HepG2 (cell line): ENCODE results near the gene ATRIP. TPM values are rescaled to one million over a fixed set of nuclear protein-coding genes. Genes with fewer than 3 reads are reported as not detected.

Experiments used
- CREM ChIP-seq, 2 experiments: sonication (generic) in 1 of 2; formaldehyde crosslinking in 1 of 2; IDR thresholded peaks; 2 replicates each; pipeline versions ENCODE4 v1.4.0 to v1.6.1; 2016 to 2020; ENCODE audit warnings: antibody characterized with exemption in 1 of 2, mild to moderate bottlenecking in 1 of 2, missing genetic modification reagents in 1 of 2
- FOXC1 ChIP-seq: sonication (generic); formaldehyde crosslinking; IDR thresholded peaks from 2 replicates; pipeline ENCODE4 v1.8.0; 2022; ENCODE audit warnings: mild to moderate bottlenecking, missing genetic modification reagents, borderline replicate concordance
- KAT2B ChIP-seq: fragments of 150-350 bp; IDR thresholded peaks from 2 replicates; pipeline ENCODE4 v1.6.1; 2014; ENCODE audit warnings: low read depth, low read length, borderline replicate concordance
- KDM2A ChIP-seq: sonication (generic); formaldehyde crosslinking; IDR thresholded peaks from 2 replicates; pipeline ENCODE4 v1.4.0; 2020; ENCODE audit warnings: low read depth, missing genetic modification reagents, borderline replicate concordance
- MEF2D ChIP-seq: sonication (generic); formaldehyde crosslinking; IDR thresholded peaks from 2 replicates; pipeline ENCODE4 v1.5.1; 2020; ENCODE audit warnings: mild to moderate bottlenecking, missing genetic modification reagents
- MIER3 ChIP-seq: IDR thresholded peaks from 2 replicates; pipeline ENCODE4 v1.6.1; 2016; ENCODE audit warnings: missing compliant biosample characterization, borderline replicate concordance
- MYC ChIP-seq: sonication (generic); formaldehyde crosslinking; IDR thresholded peaks from 2 replicates; pipeline ENCODE4 v1.9.0; 2021; ENCODE audit warnings: missing genetic modification reagents, borderline replicate concordance
- NR2F6 ChIP-seq, 2 experiments: IDR thresholded peaks; 2 replicates each; pipeline ENCODE4 v1.6.1; 2016; ENCODE audit warnings: antibody characterized with exemption in 1 of 2, mild to moderate bottlenecking in 1 of 2
- TCF12 ChIP-seq, 2 experiments: fragments of 450-650 bp in 1 of 2; sonication (generic) in 1 of 2; formaldehyde crosslinking in 1 of 2; IDR thresholded peaks; 2 replicates each; pipeline versions ENCODE4 v1.6.1 to v1.8.0; 2017 to 2022; ENCODE audit warnings: antibody characterized with exemption in 1 of 2, mild to moderate bottlenecking in 1 of 2, missing genetic modification reagents in 1 of 2, moderate library complexity in 1 of 2
- ZFYVE20 ChIP-seq: sonication (generic); formaldehyde crosslinking; IDR thresholded peaks from 2 replicates; pipeline ENCODE4 v1.8.0; 2023; ENCODE audit warnings: low read depth, mild to moderate bottlenecking, moderate library complexity, missing genetic modification reagents, borderline replicate concordance
- ZNF414 ChIP-seq: sonication (generic); formaldehyde crosslinking; IDR thresholded peaks from 2 replicates; pipeline ENCODE4 v1.5.0; 2020; ENCODE audit warnings: missing genetic modification reagents
- ZNF468 ChIP-seq: sonication (generic); formaldehyde crosslinking; IDR thresholded peaks from 2 replicates; pipeline ENCODE4 v1.8.0; 2022; ENCODE audit warnings: mild to moderate bottlenecking, moderate library complexity, missing genetic modification reagents
- ZNF773 ChIP-seq: sonication (generic); formaldehyde crosslinking; IDR thresholded peaks from 2 replicates; pipeline ENCODE4 v1.4.0; 2020; ENCODE audit warnings: missing genetic modification reagents, borderline replicate concordance
- polyA plus RNA-seq, 8 experiments: library from polyadenylated mRNA; depleted of rRNA in 3 of 8; stranded (reverse) in 7 of 8; unstranded in 1 of 8; fragments of >200 nt; fragmentation: Illumina TruSeq in 4 of 8; extraction: Trizol in 4 of 8; gene quantifications; 2 replicates each; pipeline versions ENCODE4 v1.2.1 to v1.2.3, GENCODE V29; 2011 to 2016; ENCODE audit warnings: low read depth in 4 of 8, missing spikeins in 1 of 8, mixed read lengths in 1 of 8; ENCODE audit not compliant: insufficient read depth in 1 of 8
- total RNA-seq, 5 experiments: library from RNA; depleted of rRNA; stranded (reverse); fragments of >200 nt; fragmentation: Illumina TruSeq; extraction: Trizol; gene quantifications; 2 replicates each; pipeline ENCODE4 v1.2.3, GENCODE V29; 2016; ENCODE audit warnings: low read depth in 1 of 5
- TF ChIP-seq, protein P1 (sequence below): fragments of 450-650 bp; IDR thresholded peaks from 2 replicates; pipeline ENCODE4 v1.6.1; 2017; ENCODE audit warnings: mild to moderate bottlenecking
- TF ChIP-seq, protein P2 (sequence below): sonication (generic); formaldehyde crosslinking; IDR thresholded peaks from 2 replicates; pipeline ENCODE4 v1.4.0; 2020; ENCODE audit warnings: low read depth, mild to moderate bottlenecking, missing genetic modification reagents
- TF ChIP-seq, protein P3 (sequence below): sonication (generic); formaldehyde crosslinking; IDR thresholded peaks from 2 replicates; pipeline ENCODE4 v1.5.0; 2020; ENCODE audit warnings: missing genetic modification reagents

ATRIP gene
- total and polyA plus RNA-seq, 2 of the 13 experiments (the other 11 are each of a cell fraction or from before 2014, with no cell fraction given): 5.1 to 12.5 TPM

DNA sequence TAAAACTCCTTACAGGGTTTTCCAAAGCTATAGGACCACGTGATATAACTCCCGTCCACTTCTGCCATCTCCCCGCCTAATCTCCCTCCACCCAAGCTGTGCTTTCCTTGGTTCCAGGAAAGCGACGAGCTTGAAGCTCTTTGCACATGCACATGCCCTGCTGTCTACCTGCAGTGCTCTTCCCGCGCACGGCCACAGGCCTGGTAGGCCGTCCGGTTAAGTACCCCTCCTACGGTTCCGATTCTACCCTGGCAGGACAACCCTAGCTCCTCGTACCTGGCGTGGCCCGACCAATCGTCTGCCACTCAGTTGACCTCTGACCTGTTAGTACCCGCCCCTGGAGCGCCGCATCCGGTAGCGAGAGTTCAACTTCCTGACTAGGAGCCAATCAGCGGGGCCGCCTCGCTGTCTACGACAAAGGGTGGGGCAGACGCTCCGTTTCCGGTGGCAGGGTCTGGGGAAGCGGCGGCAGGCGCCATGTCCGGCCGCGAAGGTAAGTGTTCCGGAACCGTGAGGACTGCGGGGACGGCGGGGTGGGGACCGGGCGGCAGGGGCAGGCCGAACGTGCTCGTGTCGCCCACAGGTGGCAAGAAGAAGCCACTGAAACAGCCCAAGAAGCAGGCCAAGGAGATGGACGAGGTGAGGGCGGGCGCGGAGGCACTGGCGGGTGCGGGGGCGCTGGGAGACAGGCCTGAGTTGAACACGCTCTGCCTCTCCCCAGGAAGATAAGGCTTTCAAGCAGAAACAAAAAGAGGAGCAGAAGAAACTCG is 6.5 kb upstream of the ATRIP start, which contains the start of the genes CCDC51 and TMA7 (continued):
- no peak for TF ChIP-seq TCF12 (IDR thresholded peaks at IDR 0.05)
- peak; percentile 81 for TF ChIP-seq TCF12 (CRISPR knock-in tag; IDR thresholded peaks at IDR 0.05)
- TF ChIP-seq MYC: peak; percentile 76; the same call in 1 of the 2 replicates
- peak; percentile 63; the same call in 1 of the 2 replicates for TF ChIP-seq ZNF773
- no peak for TF ChIP-seq ZNF468 (CRISPR knock-in tag)
- TF ChIP-seq, protein P1, sequence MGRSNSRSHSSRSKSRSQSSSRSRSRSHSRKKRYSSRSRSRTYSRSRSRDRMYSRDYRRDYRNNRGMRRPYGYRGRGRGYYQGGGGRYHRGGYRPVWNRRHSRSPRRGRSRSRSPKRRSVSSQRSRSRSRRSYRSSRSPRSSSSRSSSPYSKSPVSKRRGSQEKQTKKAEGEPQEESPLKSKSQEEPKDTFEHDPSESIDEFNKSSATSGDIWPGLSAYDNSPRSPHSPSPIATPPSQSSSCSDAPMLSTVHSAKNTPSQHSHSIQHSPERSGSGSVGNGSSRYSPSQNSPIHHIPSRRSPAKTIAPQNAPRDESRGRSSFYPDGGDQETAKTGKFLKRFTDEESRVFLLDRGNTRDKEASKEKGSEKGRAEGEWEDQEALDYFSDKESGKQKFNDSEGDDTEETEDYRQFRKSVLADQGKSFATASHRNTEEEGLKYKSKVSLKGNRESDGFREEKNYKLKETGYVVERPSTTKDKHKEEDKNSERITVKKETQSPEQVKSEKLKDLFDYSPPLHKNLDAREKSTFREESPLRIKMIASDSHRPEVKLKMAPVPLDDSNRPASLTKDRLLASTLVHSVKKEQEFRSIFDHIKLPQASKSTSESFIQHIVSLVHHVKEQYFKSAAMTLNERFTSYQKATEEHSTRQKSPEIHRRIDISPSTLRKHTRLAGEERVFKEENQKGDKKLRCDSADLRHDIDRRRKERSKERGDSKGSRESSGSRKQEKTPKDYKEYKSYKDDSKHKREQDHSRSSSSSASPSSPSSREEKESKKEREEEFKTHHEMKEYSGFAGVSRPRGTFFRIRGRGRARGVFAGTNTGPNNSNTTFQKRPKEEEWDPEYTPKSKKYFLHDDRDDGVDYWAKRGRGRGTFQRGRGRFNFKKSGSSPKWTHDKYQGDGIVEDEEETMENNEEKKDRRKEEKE: no peak
- peak; percentile 93 for TF ChIP-seq CREM (IDR thresholded peaks at IDR 0.05)
- peak; percentile 33; the same call in 1 of the 2 replicates for TF ChIP-seq CREM (CRISPR knock-in tag; IDR thresholded peaks at IDR 0.05)
- TF ChIP-seq, protein P2, sequence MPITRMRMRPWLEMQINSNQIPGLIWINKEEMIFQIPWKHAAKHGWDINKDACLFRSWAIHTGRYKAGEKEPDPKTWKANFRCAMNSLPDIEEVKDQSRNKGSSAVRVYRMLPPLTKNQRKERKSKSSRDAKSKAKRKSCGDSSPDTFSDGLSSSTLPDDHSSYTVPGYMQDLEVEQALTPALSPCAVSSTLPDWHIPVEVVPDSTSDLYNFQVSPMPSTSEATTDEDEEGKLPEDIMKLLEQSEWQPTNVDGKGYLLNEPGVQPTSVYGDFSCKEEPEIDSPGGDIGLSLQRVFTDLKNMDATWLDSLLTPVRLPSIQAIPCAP (CRISPR knock-in tag): no peak
- TF ChIP-seq, protein P3, sequence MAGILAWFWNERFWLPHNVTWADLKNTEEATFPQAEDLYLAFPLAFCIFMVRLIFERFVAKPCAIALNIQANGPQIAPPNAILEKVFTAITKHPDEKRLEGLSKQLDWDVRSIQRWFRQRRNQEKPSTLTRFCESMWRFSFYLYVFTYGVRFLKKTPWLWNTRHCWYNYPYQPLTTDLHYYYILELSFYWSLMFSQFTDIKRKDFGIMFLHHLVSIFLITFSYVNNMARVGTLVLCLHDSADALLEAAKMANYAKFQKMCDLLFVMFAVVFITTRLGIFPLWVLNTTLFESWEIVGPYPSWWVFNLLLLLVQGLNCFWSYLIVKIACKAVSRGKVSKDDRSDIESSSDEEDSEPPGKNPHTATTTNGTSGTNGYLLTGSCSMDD (CRISPR knock-in tag): no peak
- TF ChIP-seq KAT2B: no peak
- TF ChIP-seq MIER3 (CRISPR knock-in tag): peak; percentile 89
- peak; percentile 79; the same call in 1 of the 2 replicates for TF ChIP-seq KDM2A (CRISPR knock-in tag)
- peak; percentile 78; the same call in 1 of the 2 replicates for TF ChIP-seq MEF2D (CRISPR knock-in tag)
- TF ChIP-seq ZFYVE20 (CRISPR knock-in tag): 0 out of 2 replicates have a peak, but pooled peaks have one; percentile 26
- TF ChIP-seq ZNF414 (CRISPR knock-in tag): peak; percentile 3; the same call in 1 of the 2 replicates
- TF ChIP-seq NR2F6 (IDR thresholded peaks at IDR 0.05): peak; percentile 86
- peak; percentile 86 for TF ChIP-seq NR2F6 (CRISPR knock-in tag; IDR thresholded peaks at IDR 0.05)
- TF ChIP-seq FOXC1: 0 out of 2 replicates have a peak, but pooled peaks have one; percentile 54
